HG03060 (cell line): Measurements from ENCODE around the gene C22orf42.
"Not testable (repeated sequence)": the region's sequence is repeated elsewhere in the genome, so short reads cannot be mapped to it uniquely, and the experiment has no call there.

ENCODE experiments used
- ATAC-seq: cut with Tn5 transposase; IDR thresholded peaks from one replicate; pipeline ENCODE4 v1.9.1; 2021; ENCODE audit warnings: low read depth, moderate number of reproducible peaks; ENCODE audit not compliant: unreplicated experiment

Gene C22orf42

GRCh38 chr22:32137731-32138324 is 21.3 kb downstream of the C22orf42 start:
- ATAC-seq = not testable (repeated sequence)

- not testable (repeated sequence) for ATAC-seq
These were observed 22.2 kb downstream of the C22orf42 start for GRCh38 chr22:32136881-32137280.

GRCh38 chr22:32135958-32136357 is 23.1 kb downstream of the C22orf42 start:
- not testable (repeated sequence) for ATAC-seq

- ATAC-seq = not testable (repeated sequence)
These were observed 24.3 kb downstream of the C22orf42 start for GRCh38 chr22:32134796-32135195.

- no peak for ATAC-seq
These were observed 26.3 kb downstream of the C22orf42 start for GRCh38 chr22:32132783-32133182.

GRCh38 chr22:32132126-32132525 is 27.0 kb downstream of the C22orf42 start:
- no peak for ATAC-seq

GRCh38 chr22:32130464-32130863 is 28.6 kb downstream of the C22orf42 start:
- no peak for ATAC-seq

GRCh38 chr22:32127904-32128303 is 31.2 kb downstream of the C22orf42 start:
- ATAC-seq = no peak

GRCh38 chr22:32123657-32124056 is 35.4 kb downstream of the C22orf42 start:
- ATAC-seq = no peak

- ATAC-seq = no peak
These were observed 36.2 kb downstream of the C22orf42 start for GRCh38 chr22:32122899-32123298.

GRCh38 chr22:32120603-32121002 is 38.5 kb downstream of the C22orf42 start:
- ATAC-seq = no peak

- no peak for ATAC-seq
These were observed 39.4 kb downstream of the C22orf42 start for GRCh38 chr22:32119568-32120235.

GRCh38 chr22:32112380-32112779 is 46.7 kb downstream of the C22orf42 start:
- ATAC-seq = no peak

GRCh38 chr22:32106930-32107329 is 52.2 kb downstream of the C22orf42 start:
- ATAC-seq = no peak

- ATAC-seq = no peak
These were observed 55.3 kb downstream of the C22orf42 start for GRCh38 chr22:32103658-32104315.

- no peak for ATAC-seq
These were observed 58.4 kb downstream of the C22orf42 start for GRCh38 chr22:32100711-32101110.
